GM21737 (cell line): ENCODE results near the gene SLX9.
"Not testable (repeated sequence)": the region's sequence is repeated elsewhere in the genome, so short reads cannot be mapped to it uniquely, and the experiment has no call there.

Source experiments
- ATAC-seq: cut with Tn5 transposase; IDR thresholded peaks from one replicate; pipeline ENCODE4 v1.9.1; 2021; ENCODE audit warnings: mild to moderate bottlenecking, moderate library complexity; ENCODE audit not compliant: unreplicated experiment

SLX9 gene

DNA sequence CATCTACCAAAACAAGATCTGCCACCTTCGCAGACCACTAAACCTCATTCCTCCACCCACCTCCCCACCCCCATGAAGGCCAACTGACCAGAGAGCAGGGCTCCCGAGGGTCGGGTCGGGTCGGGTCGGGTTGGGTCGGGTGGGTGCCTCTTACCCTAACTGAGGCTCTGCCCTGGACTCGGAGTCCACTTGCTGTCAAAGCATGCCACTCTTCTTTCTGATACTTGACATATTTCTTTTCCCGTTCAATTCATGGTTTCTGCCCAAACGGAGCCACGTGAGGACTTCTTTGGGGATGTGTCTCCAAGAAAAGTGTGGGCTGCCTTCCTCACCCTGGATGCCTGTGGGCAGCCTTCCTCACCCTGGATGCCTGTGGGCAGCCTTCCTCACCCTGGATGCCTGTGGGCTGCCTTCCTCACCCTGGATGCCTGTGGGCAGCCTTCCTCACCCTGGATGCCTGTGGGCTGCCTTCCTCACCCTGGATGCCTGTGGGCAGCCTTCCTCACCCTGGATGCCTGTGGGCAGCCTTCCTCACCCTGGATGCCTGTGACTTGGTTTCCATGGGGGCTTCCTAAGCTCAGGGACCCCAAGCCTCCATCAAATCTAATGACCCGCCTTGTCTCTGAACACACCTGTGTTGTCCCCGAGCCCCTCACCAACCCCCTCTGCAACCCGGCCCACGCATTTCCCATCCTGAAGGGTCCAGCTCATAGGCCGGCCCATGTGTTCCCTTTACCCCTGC lies 11.2 kb upstream of the SLX9 start:
- ATAC-seq, result not testable (repeated sequence)

DNA sequence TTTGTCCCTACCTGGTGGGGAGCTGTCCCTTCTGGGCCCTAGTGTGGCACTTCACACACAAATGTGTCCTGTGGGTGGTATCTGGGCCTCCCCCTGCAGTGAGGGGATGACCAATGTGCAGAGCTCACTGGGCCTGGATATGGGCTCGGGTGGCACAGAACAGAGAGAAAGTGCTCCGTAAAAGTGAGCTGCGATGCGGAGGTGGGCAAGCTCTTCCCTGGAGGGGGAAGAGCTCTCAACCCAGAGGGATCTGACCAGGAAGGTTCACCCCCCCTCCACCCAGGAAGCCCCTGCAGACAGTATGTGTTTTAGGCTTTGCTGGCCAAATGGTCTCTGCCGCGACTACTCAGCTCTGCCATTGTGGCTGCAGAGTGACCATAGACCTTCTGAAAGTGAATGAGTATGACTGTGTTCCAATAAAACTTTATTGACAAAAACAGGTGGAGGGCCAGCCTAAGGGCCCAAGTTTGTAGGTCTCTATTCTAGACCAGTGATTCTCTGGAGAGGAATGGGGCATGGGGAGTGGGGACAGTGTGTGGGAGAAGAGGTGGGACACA lies 10.5 kb upstream of the SLX9 start:
- ATAC-seq, result no peak

DNA sequence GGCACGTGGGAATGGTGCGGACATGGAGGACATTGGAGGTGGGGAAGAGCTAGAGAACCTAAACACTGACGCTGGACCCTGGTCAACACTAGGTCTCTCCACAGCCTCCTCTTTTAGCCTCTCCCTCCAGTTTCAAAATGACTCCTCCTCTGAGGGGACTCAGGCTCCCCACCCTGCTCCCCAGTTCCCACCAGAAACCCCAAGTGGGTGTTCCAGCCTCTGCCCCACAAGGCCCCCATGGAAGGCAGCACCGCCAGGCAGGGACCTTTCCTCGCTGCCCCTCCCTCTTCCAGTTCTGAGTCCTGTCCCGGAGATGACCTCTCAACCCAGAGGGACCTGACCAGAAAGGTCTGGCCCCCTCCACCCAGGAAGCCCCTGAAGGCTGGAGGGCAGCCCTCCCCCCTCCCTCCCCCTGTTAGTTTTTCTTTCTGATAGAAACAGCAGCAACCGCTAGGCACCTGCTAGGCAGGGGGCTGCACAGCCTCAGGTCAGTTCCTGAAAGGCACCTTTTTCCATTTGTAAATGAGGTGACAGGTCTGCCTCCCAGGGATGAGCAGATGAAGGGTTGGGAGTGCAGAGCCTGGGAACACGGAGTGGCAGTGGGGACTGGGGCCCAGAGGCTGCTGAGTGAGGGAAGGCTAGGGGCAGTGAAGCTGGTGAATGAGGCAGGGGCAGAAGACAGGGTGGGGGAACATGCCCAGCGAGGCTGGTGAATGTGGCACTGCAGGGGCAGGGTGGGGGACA lies 9.9 kb upstream of the SLX9 start:
- ATAC-seq, result no peak

DNA sequence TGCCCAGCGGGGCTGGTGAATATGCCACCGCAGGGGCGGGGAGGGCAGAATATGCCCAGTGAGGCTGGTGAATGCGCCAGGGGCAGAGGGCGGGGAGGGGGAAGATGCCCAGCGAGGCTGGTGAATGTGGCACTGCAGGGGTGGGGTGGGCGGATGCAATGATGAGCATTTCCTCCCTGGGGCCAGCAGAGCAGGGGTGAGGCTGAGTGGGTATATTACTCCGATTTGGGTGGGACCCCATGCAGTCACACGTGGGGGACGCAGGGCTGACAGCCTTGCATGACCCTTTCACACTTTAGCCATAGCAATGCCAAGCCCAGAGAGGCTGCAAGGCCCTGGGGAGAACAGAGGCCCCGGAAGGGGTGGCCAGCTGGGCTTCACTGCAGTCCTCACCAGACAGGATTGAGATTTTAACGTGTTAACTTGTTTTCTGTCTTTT lies 9.3 kb upstream of the SLX9 start:
- ATAC-seq, result no peak

DNA sequence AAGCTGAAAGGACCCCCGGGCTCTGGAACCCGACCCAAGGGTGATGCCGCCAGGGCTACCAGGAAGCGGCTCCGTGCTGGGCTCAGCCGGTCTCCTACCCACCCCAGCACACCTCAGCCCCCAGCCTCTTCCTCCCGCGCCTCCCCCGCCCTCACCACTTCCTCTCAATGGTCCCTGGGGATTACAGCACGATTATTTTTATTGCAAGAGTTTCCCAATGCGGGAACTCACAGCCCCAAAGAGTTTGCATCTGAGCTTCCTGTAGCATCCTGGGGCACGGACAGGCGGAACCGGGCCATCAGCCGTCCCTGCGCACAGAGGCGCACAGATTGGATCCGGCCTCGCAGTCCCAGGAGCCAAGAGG lies 8.7 kb upstream of the SLX9 start:
- ATAC-seq, result no peak

DNA sequence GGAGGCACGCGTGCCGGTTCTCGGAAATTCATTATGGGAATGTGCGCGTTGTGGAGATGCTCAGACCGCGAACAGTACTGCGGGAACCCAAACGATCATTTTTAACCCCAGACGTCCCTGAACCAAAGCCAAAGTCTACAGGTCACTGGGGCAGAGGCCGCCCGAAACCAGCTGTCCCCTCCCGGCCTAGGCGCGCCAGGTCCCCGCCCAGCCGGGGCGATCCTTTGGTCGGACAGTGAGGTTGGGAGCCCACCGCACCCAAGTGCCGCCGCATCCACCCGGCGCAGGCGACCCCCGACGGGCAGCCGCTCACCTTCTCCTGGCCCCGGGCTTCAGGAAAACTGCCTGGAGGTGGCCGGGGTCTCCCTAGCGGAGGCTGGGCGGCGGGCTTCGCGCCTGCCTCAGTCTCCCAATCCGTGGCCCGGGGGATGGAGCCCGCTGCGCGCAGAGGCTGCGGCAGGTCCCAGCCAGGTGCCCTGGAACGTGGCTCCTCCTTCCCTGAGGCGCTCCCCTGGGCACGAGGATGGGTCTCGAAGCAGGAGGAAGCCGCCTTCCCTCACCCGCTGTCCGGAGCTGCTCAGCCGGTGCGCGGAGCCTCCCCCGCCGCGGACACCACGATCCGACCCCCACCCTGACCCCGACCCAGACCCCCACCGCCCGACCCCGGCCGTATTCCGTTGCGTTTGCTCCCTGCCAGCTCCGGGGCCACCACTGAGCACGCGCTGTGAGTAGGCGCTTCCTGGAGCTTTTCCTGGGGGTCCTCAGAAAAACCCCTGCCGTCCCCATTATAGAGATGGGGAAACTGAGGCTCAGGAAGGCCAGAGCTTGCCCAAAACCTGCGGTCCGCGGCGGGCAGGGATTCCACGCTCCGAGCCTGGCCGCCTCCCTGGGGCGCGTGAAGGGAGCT lies 8.1 kb upstream of the SLX9 start:
- ATAC-seq, result no peak

- no peak for ATAC-seq
These were observed 7.2 kb upstream of the SLX9 start for GRCh38 chr21:44932408-44933181.

DNA sequence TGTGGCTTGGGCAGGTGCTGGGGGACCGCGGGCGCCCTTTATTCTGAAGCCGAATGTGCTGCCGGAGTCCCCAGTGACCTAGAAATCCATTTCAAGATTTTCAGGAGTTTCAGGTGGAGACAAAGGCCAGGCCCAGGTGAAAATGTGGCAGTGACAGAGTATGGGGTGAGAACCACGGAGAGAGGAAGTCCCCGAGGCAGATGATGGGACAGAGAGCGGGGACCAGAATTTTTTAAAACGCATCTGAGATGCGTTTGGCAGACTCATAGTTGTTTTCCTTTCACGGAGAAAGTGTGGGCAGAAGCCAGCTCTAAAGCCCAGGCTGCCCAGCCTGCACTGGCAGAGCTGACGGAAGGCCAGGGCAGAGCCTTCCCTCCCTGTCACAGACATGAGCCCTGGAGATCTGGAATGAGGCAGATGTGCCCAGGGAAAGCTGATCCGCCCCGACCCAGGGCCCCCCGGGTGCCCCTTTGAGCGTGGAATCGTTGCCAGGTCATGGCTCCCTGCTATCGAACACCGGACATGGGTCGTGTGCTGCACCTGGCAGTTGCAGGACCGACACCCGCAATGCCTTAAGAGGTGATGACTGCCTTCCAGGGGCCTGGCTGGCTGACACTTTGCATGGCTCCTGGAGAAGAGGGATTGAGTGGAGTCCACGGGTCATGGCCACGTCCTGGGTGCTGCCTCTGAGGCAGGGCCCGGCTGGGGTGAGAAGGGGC lies 6.5 kb upstream of the SLX9 start:
- ATAC-seq, result no peak

GRCh38 chr21:44933918-44934260 lies 5.9 kb upstream of the SLX9 start:
- no peak for ATAC-seq

DNA sequence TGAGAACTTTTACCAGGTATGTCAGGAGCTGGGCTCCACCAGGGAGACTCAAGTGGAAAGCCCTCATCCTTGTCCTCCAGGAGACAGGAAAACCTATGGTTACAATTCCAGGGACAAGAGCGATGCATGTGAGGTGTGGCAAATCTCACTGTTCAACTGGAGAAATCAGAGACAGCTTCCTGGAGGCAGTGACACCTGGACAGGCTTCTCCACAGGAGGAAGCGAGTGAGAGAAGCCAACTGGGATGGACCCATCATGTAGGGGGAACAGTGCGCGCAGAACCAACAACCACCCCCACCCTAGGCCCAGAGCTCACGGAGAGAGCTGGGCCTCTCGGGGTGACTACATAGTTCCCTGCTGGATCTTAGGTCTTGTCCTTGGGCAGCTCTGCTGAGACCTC lies 5.6 kb upstream of the SLX9 start:
- no peak for ATAC-seq

- no peak for ATAC-seq
These were observed 4.9 kb upstream of the SLX9 start for GRCh38 chr21:44934797-44935532.

DNA sequence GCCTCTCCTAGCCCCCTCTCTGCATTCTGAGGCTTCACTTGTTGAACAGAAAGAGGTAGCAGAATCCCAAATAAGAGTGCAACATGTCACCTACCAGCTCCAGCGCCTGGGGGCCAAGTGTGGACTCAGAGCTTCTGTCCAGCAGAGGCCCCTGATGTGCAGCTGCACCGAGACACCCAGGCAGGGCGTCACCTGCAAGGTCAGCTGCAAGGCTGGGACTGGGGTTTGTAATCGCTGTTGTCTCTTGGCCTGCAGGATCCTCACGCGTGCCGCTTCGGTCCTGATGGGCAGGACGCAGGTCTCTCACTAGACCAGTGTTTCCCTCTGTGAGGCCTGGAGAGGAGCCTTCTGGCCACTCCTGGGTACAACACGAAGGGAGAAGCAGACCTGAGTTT lies 4.3 kb upstream of the SLX9 start:
- ATAC-seq, result no peak

GRCh38 chr21:44938772-44939531 lies 877 bp upstream of the SLX9 start:
- ATAC-seq, result no peak

GRCh38 chr21:44940116-44940631 lies 345 bp downstream of the SLX9 start:
- peak; percentile 13 for ATAC-seq

- ATAC-seq, result no peak
These were observed 1.7 kb downstream of the SLX9 start for GRCh38 chr21:44941567-44941966.

DNA sequence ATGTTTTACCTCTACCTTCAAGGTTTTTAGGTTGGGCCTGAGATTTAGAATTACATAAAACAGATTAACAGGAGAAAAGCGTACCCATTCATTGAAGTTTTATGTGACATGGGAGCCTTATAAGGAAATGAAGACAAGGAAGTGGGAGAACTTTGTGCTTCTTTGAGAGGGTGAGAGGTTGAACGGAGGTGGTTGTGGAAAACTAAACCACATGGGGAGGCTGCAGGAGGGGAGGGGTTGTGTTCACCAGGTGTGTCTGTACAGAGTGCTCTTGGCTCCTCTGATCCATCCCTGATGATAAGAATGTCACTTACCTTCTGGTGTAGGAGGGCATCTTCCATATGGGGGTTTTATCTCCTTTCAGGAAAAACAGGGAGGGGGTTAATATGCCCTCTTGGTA lies 2.7 kb downstream of the SLX9 start:
- ATAC-seq, result no peak

GRCh38 chr21:44943005-44943685 lies 3.3 kb downstream of the SLX9 start:
- ATAC-seq, result no peak
